ENCODE measurements around the gene ANKRD36.
"Not testable (repeated sequence)": the region's sequence is repeated elsewhere in the genome, so short reads cannot be mapped to it uniquely, and the experiment has no call there.

ANKRD36 gene

GRCh38 chr2:97095661-97096060, 17.3 kb upstream of the ANKRD36 start:
- Histone ChIP-seq H3K79me2 (ENCODE audit: insufficient read depth, low read length) (no peaks in the 10 kb centered on the region), H3K4me2 (ENCODE audit: low read length) (no peak overlapping the region), H3K27me3 (ENCODE audit: insufficient read depth, low read length) (no peaks in the 10 kb centered on the region; the same call in 1 of the 2 replicates), H3K27ac (ENCODE audit: low read depth, low read length, poor library complexity, severe bottlenecking) (no peak overlapping the region), H2AFZ (ENCODE audit: low read length) (no peak overlapping the region), H3K4me3 (ENCODE audit: low read depth, low read length, poor library complexity, severe bottlenecking) (no peak overlapping the region), H3F3A (ENCODE audit: insufficient read depth, low read length) (no peaks in the 10 kb centered on the region), H3K9me2 (ENCODE audit: low read depth, low read length) (no peaks in the 10 kb centered on the region), H4K20me1 (ENCODE audit: insufficient read depth, low read length) (no peaks in the 10 kb centered on the region), H3K36me3 (ENCODE audit: insufficient read depth, low read length) (no peaks in the 10 kb centered on the region), H3K9ac (ENCODE audit: low read length) (no peak overlapping the region), H3K9me3 (ENCODE audit: low read length) (no peaks in the 10 kb centered on the region), H3K4me1 (ENCODE audit: insufficient read depth, low read length, severe bottlenecking) (no peaks in the 10 kb centered on the region)
- TF ChIP-seq EZH2 (IDR thresholded peaks at IDR 0.05; ENCODE audit: borderline replicate concordance, low read length), result no peak
- TF ChIP-seq CTCF (IDR thresholded peaks at IDR 0.05; ENCODE audit: low read length), result no peak

GRCh38 chr2:97098786-97099372, 14.1 kb upstream of the ANKRD36 start:
- H2AFZ ChIP-seq (ENCODE audit: low read length); H3K27me3 ChIP-seq (ENCODE audit: insufficient read depth, low read length); H3F3A ChIP-seq (ENCODE audit: insufficient read depth, low read length); H3K27ac ChIP-seq (ENCODE audit: low read depth, low read length, poor library complexity, severe bottlenecking); H3K9ac ChIP-seq (ENCODE audit: low read length); H3K36me3 ChIP-seq (ENCODE audit: insufficient read depth, low read length); H4K20me1 ChIP-seq (ENCODE audit: insufficient read depth, low read length); H3K4me1 ChIP-seq (ENCODE audit: insufficient read depth, low read length, severe bottlenecking); H3K79me2 ChIP-seq (ENCODE audit: insufficient read depth, low read length); H3K4me3 ChIP-seq (ENCODE audit: low read depth, low read length, poor library complexity, severe bottlenecking); H3K9me3 ChIP-seq (ENCODE audit: low read length); H3K9me2 ChIP-seq (ENCODE audit: low read depth, low read length); H3K4me2 ChIP-seq (ENCODE audit: low read length): not testable (repeated sequence)

- not testable (repeated sequence) for H3K36me3 ChIP-seq (ENCODE audit: insufficient read depth, low read length); H3K4me3 ChIP-seq (ENCODE audit: low read depth, low read length, poor library complexity, severe bottlenecking); H3F3A ChIP-seq (ENCODE audit: insufficient read depth, low read length); H3K9me2 ChIP-seq (ENCODE audit: low read depth, low read length); H3K27me3 ChIP-seq (ENCODE audit: insufficient read depth, low read length); H4K20me1 ChIP-seq (ENCODE audit: insufficient read depth, low read length); H3K4me1 ChIP-seq (ENCODE audit: insufficient read depth, low read length, severe bottlenecking); H3K9ac ChIP-seq (ENCODE audit: low read length); H3K79me2 ChIP-seq (ENCODE audit: insufficient read depth, low read length); H3K4me2 ChIP-seq (ENCODE audit: low read length); H3K9me3 ChIP-seq (ENCODE audit: low read length); H2AFZ ChIP-seq (ENCODE audit: low read length); H3K27ac ChIP-seq (ENCODE audit: low read depth, low read length, poor library complexity, severe bottlenecking)
Observed at GRCh38 chr2:97106878-97107277, 6.1 kb upstream of the ANKRD36 start.

- not testable (repeated sequence) for H3K4me1 ChIP-seq (ENCODE audit: insufficient read depth, low read length, severe bottlenecking); H3K4me2 ChIP-seq (ENCODE audit: low read length); H3K9ac ChIP-seq (ENCODE audit: low read length); H3K4me3 ChIP-seq (ENCODE audit: low read depth, low read length, poor library complexity, severe bottlenecking); H3K27ac ChIP-seq (ENCODE audit: low read depth, low read length, poor library complexity, severe bottlenecking); H3K36me3 ChIP-seq (ENCODE audit: insufficient read depth, low read length); H3K9me2 ChIP-seq (ENCODE audit: low read depth, low read length); H3F3A ChIP-seq (ENCODE audit: insufficient read depth, low read length); H2AFZ ChIP-seq (ENCODE audit: low read length); H3K27me3 ChIP-seq (ENCODE audit: insufficient read depth, low read length); H3K9me3 ChIP-seq (ENCODE audit: low read length); H3K79me2 ChIP-seq (ENCODE audit: insufficient read depth, low read length); H4K20me1 ChIP-seq (ENCODE audit: insufficient read depth, low read length)
Observed at GRCh38 chr2:97111246-97111645, 1.7 kb upstream of the ANKRD36 start.

Data from OCI-LY1 (cell line).